HG03378 (cell line): ENCODE data around the gene HAUS1.
"Not testable (repeated sequence)": the region's sequence is repeated elsewhere in the genome, so short reads cannot be mapped to it uniquely, and the experiment has no call there.

Experiments used
- ATAC-seq: cut with Tn5 transposase; IDR thresholded peaks from one replicate; pipeline ENCODE4 v1.9.1; 2021; ENCODE audit warnings: mild to moderate bottlenecking, moderate library complexity; ENCODE audit not compliant: unreplicated experiment

The HAUS1 gene

GRCh38 chr18:46155641-46156051, 51.5 kb downstream of the HAUS1 start:
- ATAC-seq, result no peak

- ATAC-seq, result no peak
Measured at GRCh38 chr18:46156124-46156745, 52.0 kb downstream of the HAUS1 start.

DNA sequence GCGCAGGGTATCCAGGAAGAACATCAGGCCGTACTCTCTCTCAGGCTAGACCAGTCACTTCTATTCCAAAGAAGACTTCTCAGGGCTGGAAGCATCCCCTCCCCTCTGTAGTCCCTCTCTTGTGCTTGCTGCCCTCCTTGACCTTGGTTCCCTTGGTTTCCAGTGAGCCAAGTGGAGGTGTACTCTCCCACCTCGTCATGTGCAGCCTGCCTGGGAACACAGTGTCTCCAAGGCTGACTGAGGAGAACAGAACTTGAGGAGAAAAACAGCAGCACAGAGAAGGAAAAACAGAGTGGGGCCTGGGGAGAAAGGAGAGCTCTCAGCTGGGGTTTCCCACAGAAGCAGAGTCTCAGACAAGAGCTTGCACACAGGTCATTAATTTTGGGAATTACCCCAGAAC, 52.7 kb downstream of the HAUS1 start:
- no peak for ATAC-seq

DNA sequence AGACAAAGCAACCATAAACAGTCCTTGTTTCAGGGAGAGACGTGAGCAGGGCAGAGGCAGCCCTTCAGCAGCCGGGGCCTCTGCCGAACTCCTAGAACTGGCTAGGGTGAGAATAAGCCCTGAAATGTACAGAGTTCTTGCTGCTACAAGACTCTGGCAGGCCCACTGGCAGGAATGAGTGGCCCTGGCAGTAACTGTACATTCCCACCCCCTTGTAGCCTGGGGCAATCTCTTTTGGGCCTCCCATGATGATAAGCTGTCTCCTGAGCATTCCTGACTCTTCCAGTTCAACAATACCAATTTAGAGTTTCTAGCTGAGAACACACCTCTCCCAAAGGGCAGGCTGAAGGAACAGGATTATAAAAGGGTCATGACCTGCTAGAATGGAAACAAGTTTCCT, 54.3 kb downstream of the HAUS1 start:
- no peak for ATAC-seq

DNA sequence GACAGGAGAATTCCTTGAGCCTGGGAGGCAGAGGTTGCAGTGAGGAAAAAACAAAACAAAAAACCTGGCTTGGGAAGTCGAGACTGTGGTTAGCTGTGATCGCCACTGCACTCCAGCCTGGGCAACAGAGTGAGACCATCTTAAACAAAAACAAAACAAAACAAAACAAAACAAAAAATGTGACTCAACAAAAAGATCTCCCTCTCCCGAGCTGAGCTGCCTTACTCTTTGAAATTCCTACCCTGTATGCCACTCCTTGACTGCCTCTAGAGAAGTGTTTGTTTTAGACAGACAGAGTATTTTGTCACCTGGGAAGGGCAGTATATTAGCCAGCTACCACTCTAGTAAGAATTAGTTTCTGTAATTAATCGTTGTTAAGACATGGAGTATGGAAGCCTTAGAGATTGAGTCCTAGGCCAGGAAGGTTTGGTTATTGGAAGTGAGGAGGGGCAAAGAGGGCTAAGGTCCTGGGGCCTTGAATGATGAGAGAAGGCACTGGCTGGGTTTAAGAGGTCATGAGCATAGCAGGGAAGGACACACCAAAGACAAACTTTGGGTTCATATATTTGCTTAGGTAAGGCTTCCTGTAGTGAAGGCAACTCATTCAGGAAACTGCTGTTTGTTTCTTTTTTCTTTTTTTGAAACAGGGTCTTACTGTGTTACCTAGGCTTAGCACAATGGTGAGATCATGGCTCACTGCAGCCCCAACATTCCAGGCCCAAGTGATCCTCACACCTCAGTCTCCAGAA, 56.0 kb downstream of the HAUS1 start:
- ATAC-seq, result no peak

GRCh38 chr18:46160840-46161239, 56.7 kb downstream of the HAUS1 start:
- not testable (repeated sequence) for ATAC-seq

- no peak for ATAC-seq
Measured at GRCh38 chr18:46161703-46162396, 57.7 kb downstream of the HAUS1 start.

GRCh38 chr18:46163091-46163490, 58.9 kb downstream of the HAUS1 start:
- no peak for ATAC-seq

DNA sequence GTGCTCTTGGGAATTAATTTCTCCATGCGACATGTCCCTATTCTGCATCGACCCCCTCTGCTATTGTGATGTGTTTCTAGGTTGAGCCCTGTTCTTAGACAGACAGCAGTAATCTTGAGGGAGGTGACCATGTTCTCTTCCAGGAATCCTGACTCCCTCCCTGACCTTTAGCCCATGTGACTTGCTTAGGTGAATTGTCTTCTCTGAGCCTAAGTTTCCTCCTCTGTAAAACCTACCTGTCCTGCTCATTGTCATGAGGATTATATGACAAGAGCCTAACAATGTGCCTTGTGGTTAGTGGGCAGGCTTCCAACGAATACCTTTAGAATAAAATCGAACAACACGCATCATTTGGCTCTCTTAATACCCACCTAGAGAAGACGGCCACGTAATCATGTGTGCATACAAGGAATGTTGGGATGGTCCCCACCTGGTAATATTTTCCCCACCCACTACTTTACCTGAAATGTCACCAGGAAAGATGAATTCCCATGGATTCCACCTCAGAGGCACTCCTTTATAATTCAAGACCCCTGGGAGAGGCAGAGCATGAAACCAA, 59.8 kb downstream of the HAUS1 start:
- ATAC-seq, result no peak

DNA sequence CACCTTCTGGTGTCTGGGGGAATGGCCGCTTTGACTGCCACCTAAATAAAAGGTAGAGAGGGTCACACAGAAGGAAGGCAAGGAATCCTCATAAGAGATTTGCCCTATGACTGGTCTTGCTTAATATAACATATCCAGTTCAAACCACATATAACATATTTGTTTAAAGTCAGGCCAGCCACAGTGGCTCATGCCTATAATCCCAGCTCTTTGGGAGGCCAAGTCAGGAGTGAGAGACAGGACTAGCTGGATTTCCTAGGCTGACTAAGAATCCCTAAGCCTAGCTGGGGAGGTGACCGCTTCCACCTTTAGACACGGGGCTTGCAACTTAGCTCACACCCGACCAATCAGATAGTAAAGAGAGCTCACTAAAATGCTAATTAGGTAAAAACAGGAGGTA, 60.3 kb downstream of the HAUS1 start:
- not testable (repeated sequence) for ATAC-seq

GRCh38 chr18:46164920-46165319, 60.7 kb downstream of the HAUS1 start:
- ATAC-seq, result no peak

DNA sequence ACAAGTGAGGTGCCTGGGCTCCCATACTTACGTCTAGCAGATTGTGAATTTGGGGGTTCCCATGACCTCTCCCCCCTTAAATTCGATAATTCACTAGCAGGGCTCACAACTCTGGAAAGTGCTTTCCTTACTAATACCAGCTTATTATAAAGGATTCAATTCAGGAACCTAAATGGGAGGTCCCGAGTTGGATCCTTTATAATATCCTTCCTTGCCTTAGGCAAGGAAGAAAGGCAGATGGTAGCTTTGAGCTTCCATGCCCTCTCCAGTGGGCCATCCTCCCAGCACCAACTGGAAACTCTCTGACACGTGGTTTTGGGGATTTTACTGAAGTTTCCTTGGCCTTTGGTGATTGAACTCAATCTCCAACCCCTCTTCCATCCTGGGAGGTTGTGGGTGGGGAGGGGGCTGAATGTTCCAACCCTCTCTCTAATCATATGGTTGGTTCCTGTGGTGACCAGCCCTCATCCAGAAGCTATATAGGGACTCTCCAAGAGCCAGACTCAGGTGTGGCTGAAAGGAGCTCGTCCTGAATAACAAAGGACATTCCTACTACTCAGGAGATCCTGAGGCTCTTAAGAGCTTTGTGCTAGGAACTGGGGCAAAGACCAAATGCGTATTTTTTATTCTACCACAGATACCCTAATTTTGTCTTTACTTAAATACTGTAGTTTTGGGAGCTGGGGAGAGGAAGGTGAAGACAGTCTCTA, 62.2 kb downstream of the HAUS1 start:
- ATAC-seq, result no peak

GRCh38 chr18:46167971-46168370, 63.8 kb downstream of the HAUS1 start:
- ATAC-seq, result peak; percentile 86

DNA sequence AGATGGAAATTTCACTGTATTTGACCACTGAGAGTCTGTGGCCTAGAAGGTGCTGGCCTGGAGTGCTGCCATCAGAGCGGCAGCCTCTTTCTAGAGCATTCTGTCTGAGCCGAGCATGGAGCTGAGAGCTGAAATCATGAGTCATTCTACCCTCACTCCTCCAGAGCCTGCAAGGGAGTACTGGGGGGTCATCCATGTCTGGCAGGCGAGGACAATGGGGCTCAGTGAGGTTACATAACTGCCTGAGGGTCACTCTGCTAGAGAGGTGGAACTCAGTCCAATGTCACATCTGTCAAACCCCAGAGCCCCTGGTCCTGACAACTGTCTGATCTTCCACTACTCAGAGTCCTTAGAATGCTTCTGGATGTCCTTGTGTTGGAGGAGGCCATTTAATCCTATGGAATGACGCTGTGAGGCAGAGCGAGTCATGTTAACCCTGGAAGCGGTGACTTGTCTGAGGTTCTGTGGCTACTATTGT, 65.3 kb downstream of the HAUS1 start:
- no peak for ATAC-seq

DNA sequence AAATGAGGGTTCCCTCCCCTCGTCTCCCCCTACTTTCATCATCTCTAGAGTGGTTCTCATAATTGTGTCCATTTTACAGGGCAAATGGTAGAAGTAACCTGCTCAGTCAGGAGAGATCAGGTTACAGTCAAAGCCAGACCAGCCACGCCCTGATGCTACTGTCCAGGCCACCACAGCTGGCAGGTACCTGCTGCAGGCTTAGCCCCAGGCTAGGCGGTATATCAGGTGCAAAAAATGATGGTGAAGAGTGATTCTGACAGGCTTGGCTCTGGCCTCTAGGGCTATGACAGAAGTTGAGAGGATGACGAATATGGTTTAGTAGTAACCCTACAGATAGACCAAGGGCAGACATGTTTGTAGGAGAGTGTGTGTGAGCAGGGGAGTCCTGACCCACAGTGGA, 67.1 kb downstream of the HAUS1 start:
- no peak for ATAC-seq

GRCh38 chr18:46173393-46174341, 69.5 kb downstream of the HAUS1 start:
- peak; percentile 82 for ATAC-seq

- no peak for ATAC-seq
Measured at GRCh38 chr18:46174342-46175041, 70.3 kb downstream of the HAUS1 start.

DNA sequence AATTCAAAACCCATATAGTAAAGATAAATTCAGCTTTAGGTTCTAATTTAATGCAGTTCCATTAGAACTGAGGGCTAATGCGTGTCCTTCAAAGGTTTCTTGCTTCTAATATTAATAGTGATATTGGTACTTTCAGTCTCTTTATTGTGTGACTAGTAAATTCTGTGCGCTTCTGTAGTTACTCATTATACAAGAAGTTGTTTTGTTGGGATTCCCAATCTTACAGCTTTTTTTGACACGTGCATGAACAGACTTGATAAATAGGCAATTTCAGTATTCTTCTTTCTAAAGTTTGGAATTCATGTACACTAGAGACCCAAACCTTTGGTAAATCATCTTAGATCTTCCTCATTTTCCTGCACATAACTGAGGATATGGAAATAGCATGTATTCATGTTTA, 71.8 kb downstream of the HAUS1 start:
- ATAC-seq, result no peak
